Mesothelial cell of epicardium (in vitro differentiated cells): ENCODE measurements around the gene AIM2. TPM values are rescaled to one million over a fixed set of nuclear protein-coding genes. Genes with fewer than 3 reads are reported as not detected.

Experiments
- DNase-seq, 2 experiments: peaks; one replicate each; pipeline ENCODE4 v3.0.0; 2021; ENCODE audit warnings: low spot score in 2 of 2; ENCODE audit not compliant: unreplicated experiment in 2 of 2
- H3K27ac Mint-ChIP-seq: 2 replicates; pipeline ENCODE4 v1.8.0; 2021; ENCODE audit warnings: mixed read lengths
- H3K27me3 Mint-ChIP-seq: 2 replicates; pipeline ENCODE4 v1.8.0; 2021; ENCODE audit warnings: low read depth, mixed read lengths
- H3K36me3 Mint-ChIP-seq: 2 replicates; pipeline ENCODE4 v1.8.0; 2021; ENCODE audit warnings: mixed read lengths
- H3K4me1 Mint-ChIP-seq: 2 replicates; pipeline ENCODE4 v1.8.0; 2021; ENCODE audit warnings: mixed read lengths
- H3K4me3 Mint-ChIP-seq: 2 replicates; pipeline ENCODE4 v1.8.0; 2021; ENCODE audit warnings: mild to moderate bottlenecking, moderate library complexity, mixed read lengths
- H3K9me3 Mint-ChIP-seq: 2 replicates; pipeline ENCODE4 v1.8.0; 2021; ENCODE audit warnings: mixed read lengths
- CTCF ChIP-seq: fragments of 200-600 bp; sonication (generic); IDR thresholded peaks from one replicate; pipeline ENCODE4 v1.5.0; 2021; ENCODE audit warnings: antibody characterized with exemption; ENCODE audit not compliant: unreplicated experiment
- total RNA-seq: library from RNA; stranded (reverse); gene quantifications from 3 replicates; pipeline ENCODE4 v1.2.1, GENCODE V29; 2021

AIM2 gene
- total RNA-seq, 1 donor from 2014 or later, result 0.96 TPM

- Mint-ChIP-seq H3K27ac (no peak overlapping the region), H3K4me3 (no peak overlapping the region), H3K4me1 (no peaks in the 10 kb centered on the region), H3K9me3 (no peaks in the 10 kb centered on the region), H3K27me3 (peaks cover 3% of the 10 kb centered on the region), H3K36me3 (no peaks in the 10 kb centered on the region)
- TF ChIP-seq CTCF, result no peak
- no peak for DNase-seq
Observed at GRCh38 chr1:159077120-159077961, 775 bp upstream of the AIM2 start.

GRCh38 chr1:159071970-159072582, 4.5 kb downstream of the AIM2 start:
- Mint-ChIP-seq H3K36me3 (no peaks in the 10 kb centered on the region), H3K9me3 (no peaks in the 10 kb centered on the region), H3K4me3 (no peak overlapping the region), H3K27me3 (peaks cover 3% of the 10 kb centered on the region), H3K4me1 (no peaks in the 10 kb centered on the region), H3K27ac (no peak overlapping the region)
- no peak for DNase-seq
- TF ChIP-seq CTCF, result peak; percentile 62

DNA sequence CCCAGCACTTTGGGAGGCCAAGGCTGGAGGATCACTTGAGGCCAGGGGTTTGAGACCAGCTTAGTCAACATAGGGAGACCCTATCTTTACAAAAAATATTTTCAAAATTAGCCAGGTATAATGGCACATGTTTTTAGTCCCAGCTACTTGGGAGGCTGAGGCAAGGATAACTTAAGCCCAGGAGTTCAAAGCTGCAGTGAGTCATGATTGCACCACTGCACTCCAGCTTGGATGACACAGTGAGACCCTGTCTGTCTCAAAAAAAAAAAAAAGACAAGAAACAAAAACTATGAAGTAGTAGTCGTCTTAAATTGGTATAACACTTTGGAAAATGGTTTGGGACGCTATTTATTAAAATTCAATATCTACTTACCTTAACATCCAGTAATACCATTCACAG, 7.7 kb downstream of the AIM2 start:
- Mint-ChIP-seq H3K27ac (no peak overlapping the region), H3K36me3 (no peaks in the 10 kb centered on the region), H3K9me3 (no peaks in the 10 kb centered on the region), H3K27me3 (no peaks in the 10 kb centered on the region), H3K4me1 (no peaks in the 10 kb centered on the region), H3K4me3 (no peak overlapping the region)
- no peak for DNase-seq
- no peak for TF ChIP-seq CTCF

- DNase-seq, result no peak
- H3K36me3 Mint-ChIP-seq, result no peaks in the 10 kb centered on the region
- no peak for TF ChIP-seq CTCF
- no peaks in the 10 kb centered on the region for H3K4me1 Mint-ChIP-seq
- no peaks in the 10 kb centered on the region for H3K9me3 Mint-ChIP-seq
- no peak overlapping the region for H3K27ac Mint-ChIP-seq
- no peaks in the 10 kb centered on the region for H3K27me3 Mint-ChIP-seq
- no peak overlapping the region for H3K4me3 Mint-ChIP-seq
Observed at GRCh38 chr1:159067699-159068621, 8.6 kb downstream of the AIM2 start.

- no peak for TF ChIP-seq CTCF
- H3K27me3 Mint-ChIP-seq, result no peaks in the 10 kb centered on the region
- no peak for DNase-seq
- H3K4me3 Mint-ChIP-seq, result no peak overlapping the region
- no peak overlapping the region for H3K27ac Mint-ChIP-seq
- H3K36me3 Mint-ChIP-seq, result no peaks in the 10 kb centered on the region
- no peaks in the 10 kb centered on the region for H3K4me1 Mint-ChIP-seq
- no peaks in the 10 kb centered on the region for H3K9me3 Mint-ChIP-seq
Observed at GRCh38 chr1:159066108-159066507, 10.5 kb downstream of the AIM2 start.
